ENCODE data around the gene MRPL14.

The MRPL14 gene

DNA sequence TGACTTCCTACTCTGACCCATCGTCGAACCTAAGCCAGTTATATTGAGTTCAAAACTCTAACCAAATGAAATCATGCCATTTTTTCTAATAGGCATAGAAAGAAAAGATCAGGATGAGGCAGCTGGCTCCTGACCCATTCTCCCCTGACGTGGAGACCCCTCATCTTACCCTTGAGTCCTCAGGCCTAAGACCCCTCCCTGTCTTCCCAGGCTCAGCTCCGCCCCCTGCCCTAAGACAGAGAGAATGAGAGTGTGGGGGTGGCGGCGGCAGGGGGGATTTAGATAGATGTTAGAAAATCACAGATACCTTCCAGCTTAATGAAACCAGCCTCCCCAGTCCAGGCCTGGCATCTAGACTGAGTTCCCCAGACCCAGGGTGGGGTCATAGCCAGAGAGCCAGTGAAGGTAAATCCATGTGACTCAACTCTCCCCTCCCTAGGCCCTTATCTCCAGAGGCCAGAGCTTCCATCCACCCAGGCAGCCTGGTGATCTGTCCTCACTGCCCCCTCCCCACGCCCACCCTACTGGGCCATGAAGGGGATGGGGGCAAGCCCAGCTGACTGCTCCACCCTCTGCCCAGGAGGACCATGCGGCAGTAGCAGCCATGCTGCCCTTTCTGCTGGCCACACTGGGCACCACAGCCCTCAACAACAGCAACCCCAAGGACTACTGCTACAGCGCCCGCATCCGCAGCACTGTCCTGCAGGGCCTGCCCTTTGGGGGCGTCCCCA is 6.9 kb upstream of the MRPL14 start:
- no peak overlapping the region for H3K4me3 ChIP-seq (replicated peaks; ENCODE audit: low read depth, low read length)
- DNase-seq (ENCODE audit: extremely low read depth, low read depth) = no peak
- TF ChIP-seq, protein P1, sequence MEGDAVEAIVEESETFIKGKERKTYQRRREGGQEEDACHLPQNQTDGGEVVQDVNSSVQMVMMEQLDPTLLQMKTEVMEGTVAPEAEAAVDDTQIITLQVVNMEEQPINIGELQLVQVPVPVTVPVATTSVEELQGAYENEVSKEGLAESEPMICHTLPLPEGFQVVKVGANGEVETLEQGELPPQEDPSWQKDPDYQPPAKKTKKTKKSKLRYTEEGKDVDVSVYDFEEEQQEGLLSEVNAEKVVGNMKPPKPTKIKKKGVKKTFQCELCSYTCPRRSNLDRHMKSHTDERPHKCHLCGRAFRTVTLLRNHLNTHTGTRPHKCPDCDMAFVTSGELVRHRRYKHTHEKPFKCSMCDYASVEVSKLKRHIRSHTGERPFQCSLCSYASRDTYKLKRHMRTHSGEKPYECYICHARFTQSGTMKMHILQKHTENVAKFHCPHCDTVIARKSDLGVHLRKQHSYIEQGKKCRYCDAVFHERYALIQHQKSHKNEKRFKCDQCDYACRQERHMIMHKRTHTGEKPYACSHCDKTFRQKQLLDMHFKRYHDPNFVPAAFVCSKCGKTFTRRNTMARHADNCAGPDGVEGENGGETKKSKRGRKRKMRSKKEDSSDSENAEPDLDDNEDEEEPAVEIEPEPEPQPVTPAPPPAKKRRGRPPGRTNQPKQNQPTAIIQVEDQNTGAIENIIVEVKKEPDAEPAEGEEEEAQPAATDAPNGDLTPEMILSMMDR (IDR thresholded peaks at IDR 0.05; ENCODE audit: low read depth, low read length, missing control alignments) = no peak

DNA sequence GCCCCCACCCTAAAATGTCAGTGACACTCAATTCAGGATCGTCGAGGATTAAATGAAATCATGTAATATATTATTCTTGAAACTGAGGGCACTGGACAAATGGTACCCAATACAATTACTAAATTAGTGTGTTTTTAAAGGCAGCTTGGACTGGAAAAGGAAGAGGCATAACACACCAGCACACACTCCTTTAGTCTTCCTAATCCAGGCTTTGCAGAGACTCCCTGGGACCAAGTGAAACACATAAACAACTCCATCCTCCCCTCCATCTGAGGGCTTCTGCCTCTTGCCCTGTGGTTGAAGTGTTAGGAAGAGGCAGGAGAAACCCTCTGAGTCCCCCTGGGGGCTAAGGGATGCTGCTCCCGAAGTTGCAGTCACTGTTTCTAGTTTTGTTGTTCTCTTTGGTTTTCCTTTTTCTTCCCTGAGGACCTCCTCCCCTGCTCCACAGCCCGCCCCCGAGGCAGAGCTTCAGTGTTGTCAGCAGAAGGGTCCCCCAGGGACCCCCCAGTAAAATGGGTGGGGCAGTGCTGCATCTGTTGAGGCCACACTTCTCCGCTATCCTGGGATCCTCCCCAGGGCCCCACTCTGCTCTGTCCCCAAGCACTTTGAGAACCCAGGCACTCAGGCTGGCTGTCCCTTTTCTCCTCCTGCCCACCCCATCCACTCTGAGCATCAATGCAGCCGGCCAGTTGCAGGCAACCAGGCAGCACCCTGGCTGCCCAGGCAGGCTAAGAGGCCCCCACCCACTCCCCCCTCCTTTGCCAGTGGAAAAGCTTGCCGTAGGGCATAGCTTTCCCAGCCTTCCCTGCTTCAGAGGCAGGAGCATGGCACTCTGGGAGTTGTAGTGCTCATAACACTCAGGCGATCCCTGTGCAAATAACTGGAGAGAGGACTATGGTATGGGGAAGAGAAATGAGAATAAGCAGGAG is 6.0 kb upstream of the MRPL14 start:
- TF ChIP-seq, protein P1 (IDR thresholded peaks at IDR 0.05; ENCODE audit: low read depth, low read length, missing control alignments) = peak; percentile 4
- H3K4me3 ChIP-seq (replicated peaks; ENCODE audit: low read depth, low read length) = no peak overlapping the region
- no peak for DNase-seq (ENCODE audit: extremely low read depth, low read depth)

DNA sequence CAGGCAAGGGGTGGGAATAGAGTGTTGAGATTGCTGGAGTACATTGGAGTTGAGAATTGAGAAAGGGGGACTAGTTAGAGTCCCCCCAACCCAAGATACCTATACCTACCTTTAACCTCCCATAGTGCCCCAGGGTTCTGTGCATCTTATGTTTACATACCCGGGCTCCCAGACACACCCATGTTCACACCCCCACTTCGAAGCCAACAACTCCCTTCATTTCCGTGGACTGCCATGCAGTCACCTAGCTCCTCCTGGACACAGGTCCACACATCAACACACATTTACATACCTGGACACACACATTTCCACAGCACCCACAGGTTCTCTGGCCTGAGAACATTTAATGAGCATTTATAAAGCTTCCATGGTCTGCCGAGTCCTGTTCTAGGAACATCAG is 5.2 kb upstream of the MRPL14 start:
- TF ChIP-seq, protein P1 (IDR thresholded peaks at IDR 0.05; ENCODE audit: low read depth, low read length, missing control alignments) = no peak
- no peak overlapping the region for H3K4me3 ChIP-seq (replicated peaks; ENCODE audit: low read depth, low read length)
- DNase-seq (ENCODE audit: extremely low read depth, low read depth) = no peak

DNA sequence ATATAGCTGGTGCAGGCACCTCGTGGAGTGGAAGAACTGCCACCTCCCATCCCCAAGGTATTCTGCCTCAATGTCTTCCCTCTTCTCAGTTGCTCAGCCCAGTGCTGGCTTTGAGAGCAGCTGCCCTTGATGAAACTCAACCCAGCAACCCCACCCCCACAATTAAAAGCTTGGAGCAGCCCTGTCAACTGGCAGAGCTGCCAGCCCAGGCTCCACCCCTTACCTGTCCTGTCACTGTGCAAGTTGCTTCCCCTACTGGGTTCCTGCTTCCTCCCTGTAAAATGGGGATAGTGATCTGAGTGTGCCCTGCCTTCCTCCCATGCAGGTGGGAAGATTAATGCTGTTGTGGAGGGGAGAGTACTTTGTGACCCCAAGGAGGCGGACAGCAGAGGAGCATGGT is 4.6 kb upstream of the MRPL14 start:
- TF ChIP-seq, protein P1 (IDR thresholded peaks at IDR 0.05; ENCODE audit: low read depth, low read length, missing control alignments) = no peak
- DNase-seq (ENCODE audit: extremely low read depth, low read depth) = no peak
- H3K4me3 ChIP-seq (replicated peaks; ENCODE audit: low read depth, low read length) = no peak overlapping the region

DNA sequence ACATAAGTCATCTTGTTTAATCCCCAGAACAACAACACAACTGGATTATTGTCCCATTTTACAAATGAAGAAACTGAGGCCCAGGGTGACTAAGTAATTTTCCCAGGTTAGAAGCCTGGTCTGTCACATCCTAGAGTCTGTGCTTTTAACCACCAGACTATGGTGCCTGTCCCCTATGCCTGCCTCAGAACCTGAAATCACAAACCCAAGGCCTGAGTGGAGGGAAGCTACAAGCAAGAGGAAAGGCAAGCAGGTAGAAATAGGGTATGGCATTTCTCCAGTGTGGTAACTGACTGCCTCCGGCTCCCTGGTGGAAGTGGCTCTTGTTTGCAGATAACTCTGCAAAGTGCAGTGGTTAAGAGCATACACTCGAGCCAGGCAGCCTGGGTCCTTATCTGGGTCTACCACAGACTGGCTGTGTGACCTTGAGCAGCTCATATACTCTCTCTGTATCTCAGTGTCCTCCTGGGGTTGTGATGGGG is 2.6 kb upstream of the MRPL14 start:
- no peak for DNase-seq (ENCODE audit: extremely low read depth, low read depth)

More for the DNA sequence above, 2.6 kb upstream of the MRPL14 start:
- TF ChIP-seq, protein P1 (IDR thresholded peaks at IDR 0.05; ENCODE audit: low read depth, low read length, missing control alignments) = no peak
- no peak overlapping the region for H3K4me3 ChIP-seq (replicated peaks; ENCODE audit: low read depth, low read length)

All from HFF-Myc (cell line).